ENCODE measurements around the gene HOXB1. TPM values are rescaled to one million over a fixed set of nuclear protein-coding genes. Genes with fewer than 3 reads are reported as not detected.
"Not testable (repeated sequence)": the region's sequence is repeated elsewhere in the genome, so short reads cannot be mapped to it uniquely, and the experiment has no call there.

Gene HOXB1
- total RNA-seq, 1 donor from 2014 or later = not detected

GRCh38 chr17:48526608-48527546, 3.9 kb downstream of the HOXB1 start:
- no peak for DNase-seq (ENCODE audit: low spot score in 2 of 2)
- FAIRE-seq = no peak

GRCh38 chr17:48523010-48523409, 7.8 kb downstream of the HOXB1 start:
- FAIRE-seq (no peak), DNase-seq (ENCODE audit: low spot score in 2 of 2) (no peak)

- FAIRE-seq (no peak), DNase-seq (ENCODE audit: low spot score in 2 of 2) (no peak)
Observed at GRCh38 chr17:48522031-48522653, 8.7 kb downstream of the HOXB1 start.

DNA sequence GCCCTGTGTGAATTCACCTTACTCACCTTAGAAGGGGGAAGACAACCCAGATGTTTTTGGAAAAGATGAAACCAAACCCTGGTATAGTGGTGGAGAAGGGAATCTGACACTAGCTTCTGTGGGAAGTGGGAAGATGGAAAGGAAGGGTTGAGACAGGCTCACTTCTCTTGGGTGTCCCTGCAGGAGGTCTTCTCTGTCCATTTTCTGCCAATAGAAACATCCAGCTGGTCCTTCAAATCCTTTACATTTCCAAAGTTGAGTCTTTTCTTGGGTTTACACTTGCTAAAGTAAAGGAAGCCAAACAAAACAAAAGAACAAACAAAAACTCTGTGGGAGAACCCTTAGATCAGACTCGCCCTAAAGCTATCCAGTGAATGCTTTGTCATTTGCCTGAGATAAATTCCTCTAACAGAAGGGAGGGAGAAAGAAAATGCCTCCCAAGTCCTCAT, 10.2 kb downstream of the HOXB1 start:
- DNase-seq (ENCODE audit: low spot score in 2 of 2) (no peak), FAIRE-seq (no peak)

DNA sequence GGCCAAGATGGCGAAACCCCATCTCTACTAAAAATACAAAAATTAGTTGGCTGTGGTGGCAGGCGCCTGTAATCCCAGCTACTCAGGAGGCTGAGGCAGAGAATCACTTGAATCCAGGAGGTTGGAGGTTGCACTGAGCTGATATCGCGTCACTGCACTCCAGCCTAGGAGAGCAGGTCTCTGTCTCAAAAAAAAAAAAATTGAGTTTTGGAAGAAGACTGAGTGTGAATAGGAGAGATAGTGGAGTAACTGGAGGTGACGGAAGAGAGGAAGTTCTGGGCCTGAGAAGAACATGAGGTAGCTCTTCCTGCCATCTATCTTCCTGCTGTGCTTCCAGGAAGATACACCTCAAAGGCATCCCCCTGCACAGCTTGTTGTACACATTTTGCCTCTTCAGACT, 11.4 kb downstream of the HOXB1 start:
- no peak for DNase-seq (ENCODE audit: low spot score in 2 of 2)
- FAIRE-seq = no peak

- no peak for FAIRE-seq
- DNase-seq (ENCODE audit: low spot score in 2 of 2) = no peak
Observed at GRCh38 chr17:48517478-48517877, 13.3 kb downstream of the HOXB1 start.

DNA sequence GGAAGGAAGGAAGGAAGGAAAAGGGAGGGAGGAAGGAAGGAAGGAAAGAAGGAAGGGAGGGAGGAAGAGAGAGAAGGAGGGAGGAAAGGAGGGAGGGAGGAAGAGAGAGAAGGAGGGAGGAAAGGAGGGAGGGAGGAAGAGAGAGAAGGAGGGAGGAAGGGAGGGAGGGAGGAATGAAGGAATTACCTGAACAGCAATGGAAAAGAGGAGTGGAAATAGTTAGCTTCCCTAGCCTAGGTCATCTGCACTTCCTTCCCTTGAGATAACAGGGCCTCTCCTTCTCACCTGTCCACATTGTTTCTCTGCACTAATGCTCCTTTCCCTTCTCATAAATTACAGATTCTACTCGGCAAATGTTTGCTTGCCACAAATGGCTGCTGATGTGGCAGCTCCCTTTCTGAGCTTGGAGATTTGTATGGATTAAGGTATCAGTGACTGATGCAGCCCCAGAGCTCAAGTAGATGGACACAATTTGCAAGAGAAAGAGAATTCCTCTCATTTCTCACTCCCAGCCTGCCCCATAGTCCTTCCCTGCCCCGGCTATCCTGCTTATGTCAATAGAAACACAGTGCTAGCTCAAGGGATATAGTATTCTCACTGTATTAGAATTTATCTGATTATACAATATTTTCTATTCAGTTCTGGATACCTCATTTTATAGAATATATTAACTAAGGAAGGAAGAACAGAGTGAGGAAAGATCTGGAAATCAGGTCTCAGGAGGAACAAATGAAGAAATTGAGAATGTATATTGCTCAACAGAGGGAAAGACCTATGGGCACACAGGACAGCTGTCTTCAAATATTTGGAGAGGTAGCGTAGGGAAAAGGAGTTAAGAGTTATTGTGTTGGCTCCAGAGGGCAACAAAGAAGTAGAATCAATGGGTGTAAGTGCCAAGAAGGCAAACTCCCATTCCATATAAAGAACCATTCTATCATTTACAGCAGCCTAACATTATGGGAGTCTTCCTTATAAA, 14.6 kb downstream of the HOXB1 start:
- DNase-seq (ENCODE audit: low spot score in 2 of 2) (no peak), FAIRE-seq (no peak)

GRCh38 chr17:48514477-48514876, 16.3 kb downstream of the HOXB1 start:
- no peak for DNase-seq (ENCODE audit: low spot score in 2 of 2)

DNA sequence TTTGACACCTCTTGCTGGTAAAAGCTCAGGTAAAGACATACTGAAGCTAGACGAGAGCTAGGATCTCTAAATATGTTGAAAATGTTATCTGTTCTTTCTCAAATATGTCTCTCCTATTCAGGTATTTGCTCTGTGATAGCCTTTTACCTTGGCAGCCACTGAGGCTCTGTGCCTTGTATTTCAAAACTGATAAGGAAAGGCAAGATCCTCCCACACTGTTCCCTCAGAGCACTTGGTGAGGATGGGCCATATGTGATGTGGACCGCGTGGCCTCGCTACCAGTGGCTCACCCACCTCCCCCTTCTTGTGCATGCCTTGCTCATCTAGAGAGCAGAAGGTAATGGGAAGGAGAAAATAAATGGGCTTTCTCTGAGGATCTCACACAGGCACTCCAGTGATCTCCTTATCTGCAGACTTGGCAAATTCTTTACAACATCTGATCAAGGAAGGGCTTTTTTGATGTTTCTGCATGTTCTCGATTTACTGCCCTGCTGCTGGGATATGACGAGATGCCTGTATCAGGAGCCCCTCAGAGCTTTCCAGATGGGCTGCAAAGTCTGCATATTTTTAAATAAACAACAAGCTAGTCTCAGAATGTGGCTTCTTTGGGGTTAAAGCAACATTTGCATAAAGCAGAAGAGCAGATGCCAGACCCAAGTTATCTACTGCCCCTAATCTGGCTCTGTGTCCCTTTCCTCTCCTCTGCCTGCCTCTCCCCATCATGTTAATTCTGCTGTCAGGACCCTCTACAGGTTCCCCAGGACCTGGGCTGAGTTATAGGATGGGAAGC, 16.9 kb downstream of the HOXB1 start:
- DNase-seq (ENCODE audit: low spot score in 2 of 2) (no peak), FAIRE-seq (no peak)

More at GRCh38 chr17:48514477-48514876, 16.3 kb downstream of the HOXB1 start:
- no peak for FAIRE-seq

DNA sequence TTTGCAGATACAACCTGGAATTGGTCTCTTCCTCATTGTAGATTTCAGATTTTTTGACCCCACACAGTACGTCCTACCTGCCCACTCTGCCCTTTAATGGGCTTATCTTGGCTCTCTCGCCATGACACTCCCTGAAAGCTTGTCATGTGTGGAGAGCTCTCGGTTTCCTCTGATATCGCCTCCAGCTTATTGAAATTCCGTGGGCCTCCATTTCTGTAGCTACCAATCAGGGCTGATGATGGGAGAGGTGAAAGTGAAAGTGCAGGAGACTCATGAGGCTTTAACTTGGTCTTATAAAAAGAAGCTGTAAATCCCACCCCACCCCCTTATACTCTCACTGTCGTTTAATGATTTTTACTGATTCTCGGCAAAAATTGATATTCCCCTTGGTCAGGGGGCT, 17.7 kb downstream of the HOXB1 start:
- no peak for DNase-seq (ENCODE audit: low spot score in 2 of 2)

DNA sequence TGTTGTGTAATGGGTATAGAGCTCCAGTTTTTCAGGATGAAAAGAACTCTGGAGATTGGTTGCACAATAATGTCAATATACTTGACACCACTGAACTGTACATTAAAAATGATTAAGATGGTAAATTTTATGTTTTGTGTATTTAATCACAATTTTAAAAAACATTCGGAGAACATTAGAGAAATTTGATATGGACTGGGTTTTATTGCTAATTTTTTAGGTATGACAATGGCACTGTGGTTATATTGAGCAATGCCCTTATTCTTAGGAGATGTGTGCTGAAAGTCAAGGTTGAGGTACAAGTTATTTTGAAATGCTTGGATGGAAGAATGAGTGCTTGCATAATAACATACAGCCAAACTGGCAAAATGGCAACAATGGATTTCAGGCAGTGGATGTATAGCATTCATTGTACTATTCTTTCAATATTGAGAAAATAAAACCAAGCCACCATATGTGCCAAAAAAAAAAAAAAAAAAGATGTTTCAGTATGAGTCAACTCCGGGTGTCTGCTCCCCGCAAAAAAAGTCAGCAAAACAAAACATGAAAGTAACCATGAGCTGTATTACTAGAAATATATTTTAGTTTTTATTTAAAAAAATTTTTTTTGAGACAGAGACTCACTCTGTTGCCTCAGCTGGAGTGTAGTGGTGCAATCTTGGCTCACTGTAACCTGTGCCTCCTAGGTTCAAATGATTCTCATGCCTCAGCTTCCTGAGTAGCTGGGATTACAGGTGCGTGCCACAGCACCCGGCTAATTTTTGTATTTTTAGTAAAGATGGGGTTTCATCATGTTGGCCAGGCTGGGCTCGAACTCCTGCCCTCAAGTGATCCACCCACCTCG, 19.8 kb downstream of the HOXB1 start:
- FAIRE-seq (no peak), DNase-seq (ENCODE audit: low spot score in 2 of 2) (no peak)

More for the DNA sequence above, 17.7 kb downstream of the HOXB1 start:
- no peak for FAIRE-seq

GRCh38 chr17:48510381-48510760, 20.4 kb downstream of the HOXB1 start:
- FAIRE-seq (no peak), DNase-seq (ENCODE audit: low spot score in 2 of 2) (no peak)

GRCh38 chr17:48509708-48510107, 21.1 kb downstream of the HOXB1 start:
- not testable (repeated sequence) for DNase-seq (ENCODE audit: low spot score in 2 of 2); FAIRE-seq

DNA sequence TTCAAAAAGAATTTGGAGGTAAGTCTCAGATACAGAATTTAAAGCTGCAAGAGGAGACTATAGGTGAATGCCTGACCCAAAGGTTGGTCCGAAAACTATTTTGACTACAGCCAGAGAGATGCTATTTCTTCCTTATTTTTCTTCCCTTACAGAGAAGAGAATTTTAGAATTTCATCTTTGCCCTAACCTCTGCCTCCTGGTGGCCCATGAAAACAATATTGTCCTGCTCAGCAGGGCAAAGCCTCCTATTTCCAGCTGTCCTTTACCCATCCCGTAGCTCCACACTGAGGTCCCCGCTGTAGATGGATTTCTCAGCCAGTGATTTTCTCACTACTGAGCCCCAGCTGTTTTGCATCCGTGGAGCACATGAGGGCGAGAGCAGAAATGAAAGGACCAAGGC, 24.6 kb downstream of the HOXB1 start:
- FAIRE-seq (no peak), DNase-seq (ENCODE audit: low spot score in 2 of 2) (no peak)

DNA sequence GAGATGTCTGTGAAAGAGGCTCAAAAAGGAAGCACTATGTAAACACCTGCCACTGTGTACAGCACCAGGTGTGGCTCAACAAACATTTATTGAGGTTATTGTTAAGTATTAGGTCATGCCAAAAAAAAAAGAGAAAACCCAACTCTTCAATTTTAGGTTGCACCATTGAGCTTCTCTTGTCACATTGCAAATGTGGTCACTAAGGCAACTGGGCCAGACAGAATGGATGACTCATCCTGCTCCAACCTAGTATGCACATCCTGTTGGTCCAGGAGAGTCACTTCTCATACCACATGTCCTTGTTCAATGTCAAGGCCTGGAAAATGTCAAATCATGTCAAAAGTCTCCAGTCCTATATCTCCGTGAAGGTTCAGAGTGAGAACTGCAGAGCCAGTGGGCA, 25.0 kb downstream of the HOXB1 start:
- FAIRE-seq = no peak
- DNase-seq (ENCODE audit: low spot score in 2 of 2) = no peak

DNA sequence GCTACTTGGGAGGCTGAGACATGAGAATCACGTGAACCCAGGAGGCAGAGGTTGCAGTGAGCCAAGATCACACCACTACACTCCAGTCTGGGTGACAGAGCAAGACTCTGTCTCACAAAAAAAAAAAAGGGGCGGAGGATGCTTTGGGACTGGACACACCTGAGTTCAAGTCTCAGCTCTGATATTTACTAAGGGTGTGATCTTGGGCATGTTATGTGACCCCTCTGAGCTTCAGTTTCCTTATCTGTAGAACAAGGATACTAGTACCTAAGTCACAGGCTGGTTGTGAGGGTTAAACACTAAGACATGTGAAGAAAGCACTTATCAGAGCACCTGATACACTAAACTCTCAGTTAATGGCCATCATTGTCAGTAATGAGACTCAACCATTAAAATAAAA, 25.9 kb downstream of the HOXB1 start:
- no peak for DNase-seq (ENCODE audit: low spot score in 2 of 2)
- FAIRE-seq = no peak

GRCh38 chr17:48503747-48504146, 27.1 kb downstream of the HOXB1 start:
- FAIRE-seq = no peak
- DNase-seq (ENCODE audit: low spot score in 2 of 2) = no peak

GRCh38 chr17:48502901-48503300, 27.9 kb downstream of the HOXB1 start:
- FAIRE-seq = no peak

DNA sequence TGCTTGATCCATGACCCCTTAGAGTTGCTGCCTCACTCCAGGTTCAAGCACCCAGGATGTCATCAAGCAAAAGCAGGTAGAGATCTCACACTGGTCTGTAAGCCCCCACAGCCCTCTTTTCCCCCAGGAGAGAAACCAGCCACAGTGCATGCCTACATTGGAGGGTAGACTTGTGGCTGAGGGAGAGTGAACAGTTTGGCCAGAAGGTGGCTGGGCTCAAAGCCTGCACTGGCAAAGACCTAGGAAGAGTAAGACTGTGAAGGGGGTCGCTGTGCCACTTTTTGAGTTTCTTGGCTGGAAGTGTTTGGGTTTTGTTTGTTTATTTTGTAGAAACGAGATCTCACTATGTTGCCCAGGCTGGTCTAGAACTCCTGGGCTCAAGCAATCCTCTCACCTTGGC, 28.5 kb downstream of the HOXB1 start:
- DNase-seq (ENCODE audit: low spot score in 2 of 2) (no peak), FAIRE-seq (no peak)

More at GRCh38 chr17:48502901-48503300, 27.9 kb downstream of the HOXB1 start:
- no peak for DNase-seq (ENCODE audit: low spot score in 2 of 2)
